Heart left ventricle (tissue), 13 donors: Measurements from ENCODE around the gene CCDC33.
A peak's percentile ranks its signal among the peaks of the same experiment; 100 is the strongest.

Experiments
- POLR2A ChIP-seq, 2 donors: fragments of 450-650 bp; IDR thresholded peaks; one replicate each; pipeline ENCODE4 v1.6.1; 2017; ENCODE audit warnings: antibody characterized with exemption in 2 of 2, mild to moderate bottlenecking in 2 of 2, moderate library complexity in 2 of 2
- TF ChIP-seq, protein P1 (sequence below), 12 donors: fragments of 200-600 bp; sonication (generic) in 4 of 12; IDR thresholded peaks; one replicate each; pipeline versions ENCODE4 v1.5.0 to v1.8.0; 2018 to 2022; ENCODE audit warnings: antibody characterized with exemption in 12 of 12, mild to moderate bottlenecking in 5 of 12
- donor health status: ischemic (EF 13 %, LVEDD 7.1; RV severe dilation, severe dysfunction).
- donor health status: DM: no; HTN: yes; CAD: no.
- donor health status: DM: no; HTN: no; CAD: no.
- donor health status: ischemic (EF 25% LVEDD 6.9; RV normal size, moderate dysfunction).
- donor health status: ischemic (EF 25% LVEDD 5.7; RV mildly dilated, moderate dysfunction).
- donor health status: ischemic (EF 35%, LVEDD 5.7; RV mildly dilated, moderate dysfunction).
- donor health status: nonischemic (EF 11% LVEDD 7.7; RV severe dilation, severe dysfunction).
- donor health status: DM: yes; HTN: yes; CAD: no.
- donor health status: PGD.
- donor health status: ischemic (EF 29% LVEDD 5.4; RV normal size, mild dysfunction).
- donor health status: nonischemic (EF 23%, LVEDD 6.1; RV moderate dilation, normal function).

DNA sequence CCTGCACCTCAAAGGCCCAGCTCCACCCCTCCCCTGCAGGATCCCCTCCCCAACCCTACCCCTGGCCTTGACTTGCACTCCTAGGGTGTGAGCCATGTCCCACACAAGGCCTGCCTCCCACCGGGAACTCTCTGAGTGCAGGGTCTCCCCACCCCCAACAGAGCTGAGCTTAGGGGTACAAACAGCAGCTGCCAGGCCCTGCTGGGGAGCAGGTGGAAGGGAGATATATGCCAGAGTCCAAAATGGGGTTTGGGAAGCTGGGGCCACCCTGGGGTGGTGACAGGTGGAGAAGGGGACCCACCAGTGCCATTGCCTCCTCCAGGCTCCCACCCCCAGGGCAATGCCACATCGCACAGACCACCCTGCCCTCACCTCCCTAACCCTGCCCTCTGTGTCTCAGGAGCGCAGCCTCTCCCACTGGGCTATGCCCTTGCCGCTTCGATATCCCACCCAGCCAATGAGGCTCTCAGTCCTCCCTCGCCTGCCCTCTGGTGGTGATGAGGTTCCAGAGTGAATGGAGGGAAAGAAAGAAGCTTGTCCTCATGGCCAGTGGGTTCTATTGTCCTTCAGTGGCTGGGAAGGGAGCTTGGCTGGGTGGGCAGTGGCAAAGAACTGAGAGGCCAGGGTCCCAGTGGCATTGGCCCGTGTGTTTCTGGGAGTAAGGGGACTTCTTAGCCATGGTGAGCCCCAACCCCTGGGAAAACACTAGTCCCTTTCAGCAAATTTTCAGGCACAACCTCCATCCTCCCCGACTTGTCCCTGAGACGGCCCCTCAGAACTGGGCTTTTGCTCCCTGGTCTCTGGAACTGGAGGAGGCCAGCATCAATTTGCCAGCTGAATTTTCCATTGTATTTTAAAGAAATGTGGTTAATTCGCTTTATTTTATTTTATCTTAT lies 84.5 kb downstream of the CCDC33 start:
- TF ChIP-seq, protein P1, sequence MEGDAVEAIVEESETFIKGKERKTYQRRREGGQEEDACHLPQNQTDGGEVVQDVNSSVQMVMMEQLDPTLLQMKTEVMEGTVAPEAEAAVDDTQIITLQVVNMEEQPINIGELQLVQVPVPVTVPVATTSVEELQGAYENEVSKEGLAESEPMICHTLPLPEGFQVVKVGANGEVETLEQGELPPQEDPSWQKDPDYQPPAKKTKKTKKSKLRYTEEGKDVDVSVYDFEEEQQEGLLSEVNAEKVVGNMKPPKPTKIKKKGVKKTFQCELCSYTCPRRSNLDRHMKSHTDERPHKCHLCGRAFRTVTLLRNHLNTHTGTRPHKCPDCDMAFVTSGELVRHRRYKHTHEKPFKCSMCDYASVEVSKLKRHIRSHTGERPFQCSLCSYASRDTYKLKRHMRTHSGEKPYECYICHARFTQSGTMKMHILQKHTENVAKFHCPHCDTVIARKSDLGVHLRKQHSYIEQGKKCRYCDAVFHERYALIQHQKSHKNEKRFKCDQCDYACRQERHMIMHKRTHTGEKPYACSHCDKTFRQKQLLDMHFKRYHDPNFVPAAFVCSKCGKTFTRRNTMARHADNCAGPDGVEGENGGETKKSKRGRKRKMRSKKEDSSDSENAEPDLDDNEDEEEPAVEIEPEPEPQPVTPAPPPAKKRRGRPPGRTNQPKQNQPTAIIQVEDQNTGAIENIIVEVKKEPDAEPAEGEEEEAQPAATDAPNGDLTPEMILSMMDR (IDR thresholded peaks at IDR 0.05), result peak; percentile 38 to 74 (median 61)
- TF ChIP-seq POLR2A (IDR thresholded peaks at IDR 0.05), result no peak
